ENCODE data around the gene KTN1. TPM values are rescaled to one million over a fixed set of nuclear protein-coding genes. Genes with fewer than 3 reads are reported as not detected.

KTN1 gene
- total and polyA plus RNA-seq, 7 donors: 218 to 607 (median 279) TPM

GRCh38 chr14:55707365-55707804, 127.4 kb downstream of the KTN1 start:
- Histone ChIP-seq H3K9me3 (no peaks in the 10 kb centered on the region), H3K36me3 (ENCODE audit: insufficient read depth in 1 of 2, low read depth in 1 of 2) (peaks cover 0 to 9% of the 10 kb centered on the region in 2 donors), H3K4me1 (peaks cover 12% of the 10 kb centered on the region), H3K4me3 (no peak overlapping the region), H3K27ac (no peak overlapping the region), H3K27me3 (ENCODE audit: insufficient read depth in 3 of 3, low read length in 2 of 3) (no peaks in the 10 kb centered on the region)
- DNase-seq (no peak), ATAC-seq (peak; percentile 24 to 69 (median 58))
- peak; percentile 65 for TF ChIP-seq CTCF (IDR thresholded peaks at IDR 0.05)
- intact Hi-C loops (cut with DNase I): loop anchor here (2.0 to 10.0 kb wide), 4 partner anchors 407 to 767 kb away; partner anchors contain the start of gene PELI2 (in 1 of the 2)
- WGBS, 3 donors: 31 to 38% (median 34%) methylated on average over 6 of the region's 6 CpGs

- Histone ChIP-seq H3K4me3 (no peak overlapping the region), H3K9me3 (no peaks in the 10 kb centered on the region), H3K27ac (no peak overlapping the region), H3K4me1 (peaks cover 8% of the 10 kb centered on the region), H3K27me3 (ENCODE audit: insufficient read depth in 3 of 3, low read length in 2 of 3) (no peaks in the 10 kb centered on the region), H3K36me3 (ENCODE audit: insufficient read depth in 1 of 2, low read depth in 1 of 2) (no peaks in the 10 kb centered on the region)
- DNase-seq (no peak), ATAC-seq (no peak)
- WGBS, 3 donors: 67 to 77% (median 73%) methylated on average over 2 of the region's 2 CpGs
- intact Hi-C loops (cut with DNase I): loop anchor here in 1 of 2 donors (5.0 kb wide), 2 partner anchors 182 to 712 kb away; no protein-coding TSS in a partner anchor
- TF ChIP-seq CTCF (IDR thresholded peaks at IDR 0.05): no peak
These were observed 130.6 kb downstream of the KTN1 start for GRCh38 chr14:55710506-55711041.

GRCh38 chr14:55711175-55711811, 131.3 kb downstream of the KTN1 start:
- Histone ChIP-seq H3K27ac (no peak overlapping the region), H3K4me3 (no peak overlapping the region), H3K9me3 (no peaks in the 10 kb centered on the region), H3K36me3 (ENCODE audit: insufficient read depth in 1 of 2, low read depth in 1 of 2) (no peaks in the 10 kb centered on the region), H3K27me3 (ENCODE audit: insufficient read depth in 3 of 3, low read length in 2 of 3) (no peaks in the 10 kb centered on the region), H3K4me1 (peaks cover under 1% of the 10 kb centered on the region)
- DNase-seq: no peak
- no peak for TF ChIP-seq CTCF (IDR thresholded peaks at IDR 0.05)
- ATAC-seq: no peak
- intact Hi-C loops (cut with DNase I): loop anchor here in 1 of 2 donors (5.0 kb wide), 2 partner anchors 181 to 711 kb away; no protein-coding TSS in a partner anchor
- 49 to 78% (median 56%) methylated on average over 3 of the region's 3 CpGs for WGBS, 3 donors

- Histone ChIP-seq H3K27me3 (ENCODE audit: insufficient read depth in 3 of 3, low read length in 2 of 3) (no peaks in the 10 kb centered on the region), H3K36me3 (ENCODE audit: insufficient read depth in 1 of 2, low read depth in 1 of 2) (no peaks in the 10 kb centered on the region), H3K27ac (no peak overlapping the region), H3K4me1 (no peaks in the 10 kb centered on the region), H3K9me3 (no peaks in the 10 kb centered on the region), H3K4me3 (no peak overlapping the region)
- no peak for TF ChIP-seq CTCF (IDR thresholded peaks at IDR 0.05)
- ATAC-seq (peak; percentile 59 to 87 (median 77)), DNase-seq (peak in 1 of 2 donors; percentile 72)
- 39 to 66% (median 41%) methylated on average over 5 of the region's 5 CpGs for WGBS, 3 donors
- intact Hi-C loops (cut with DNase I): loop anchor here in 1 of 2 donors (5.0 kb wide), 2 partner anchors 180 to 710 kb away; no protein-coding TSS in a partner anchor
These were observed 132.5 kb downstream of the KTN1 start for GRCh38 chr14:55712491-55712890.

All from psoas muscle (tissue), 8 donors.